WTC11 (cell line): ENCODE data around the gene JADE2.

Source experiments
- CBFB ChIP-seq: sonication (generic); formaldehyde crosslinking; IDR thresholded peaks from 2 replicates; pipeline ENCODE4 v1.8.1; 2022; ENCODE audit warnings: mild to moderate bottlenecking, low read depth, missing genetic modification reagents
- CREM ChIP-seq: sonication (generic); formaldehyde crosslinking; IDR thresholded peaks from 2 replicates; pipeline ENCODE4 v1.8.1; 2022; ENCODE audit warnings: mild to moderate bottlenecking, missing genetic modification reagents, moderate library complexity
- MAX ChIP-seq: sonication (generic); formaldehyde crosslinking; IDR thresholded peaks from 2 replicates; pipeline ENCODE4 v1.8.0; 2022; ENCODE audit warnings: mild to moderate bottlenecking, missing genetic modification reagents
- NFYB ChIP-seq: sonication (generic); formaldehyde crosslinking; conservative IDR thresholded peaks from 2 replicates; pipeline ENCODE4 v1.8.0; 2022; ENCODE audit warnings: low read depth, missing genetic modification reagents
- NR1H2 ChIP-seq: sonication (generic); formaldehyde crosslinking; IDR thresholded peaks from 2 replicates; pipeline ENCODE4 v1.9.0; 2021; ENCODE audit warnings: mild to moderate bottlenecking, moderate library complexity, missing genetic modification reagents
- USF1 ChIP-seq: sonication (generic); formaldehyde crosslinking; IDR thresholded peaks from 2 replicates; pipeline ENCODE4 v1.8.0; 2022; ENCODE audit warnings: mild to moderate bottlenecking, missing genetic modification reagents
- TF ChIP-seq, protein P1 (sequence below): fragments of 200-600 bp; IDR thresholded peaks from 2 replicates; pipeline ENCODE4 v1.8.0; 2022; ENCODE audit warnings: antibody characterized with exemption
- TF ChIP-seq, protein P2 (sequence below): fragments of 250-450 bp; sonication (Bioruptor Pico); IDR thresholded peaks from 2 replicates; pipeline ENCODE4 v2.1.2; 2022; ENCODE audit warnings: mild to moderate bottlenecking, moderate library complexity

DNA sequence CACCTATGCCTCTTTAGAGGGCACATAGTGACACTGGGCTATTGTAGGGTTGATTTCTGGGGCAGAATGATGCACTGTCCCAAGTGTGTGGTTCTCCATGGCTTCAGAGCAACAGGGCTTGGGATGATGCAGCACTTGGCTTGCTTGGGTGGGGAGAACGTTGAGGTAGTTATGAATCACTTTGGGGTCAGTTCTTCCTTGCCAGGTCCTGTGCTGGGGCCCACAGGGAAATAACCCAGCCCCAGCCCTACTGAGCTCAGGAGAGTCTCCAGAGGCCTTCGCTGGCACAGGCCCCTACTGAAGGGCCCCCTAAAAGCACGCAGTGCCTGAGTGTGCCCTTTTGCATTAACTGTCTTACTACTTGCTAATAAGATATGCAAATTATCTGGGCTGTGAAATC, 24.2 kb downstream of the JADE2 start:
- TF ChIP-seq USF1 = no peak
- no peak for TF ChIP-seq NR1H2
- TF ChIP-seq, protein P1, sequence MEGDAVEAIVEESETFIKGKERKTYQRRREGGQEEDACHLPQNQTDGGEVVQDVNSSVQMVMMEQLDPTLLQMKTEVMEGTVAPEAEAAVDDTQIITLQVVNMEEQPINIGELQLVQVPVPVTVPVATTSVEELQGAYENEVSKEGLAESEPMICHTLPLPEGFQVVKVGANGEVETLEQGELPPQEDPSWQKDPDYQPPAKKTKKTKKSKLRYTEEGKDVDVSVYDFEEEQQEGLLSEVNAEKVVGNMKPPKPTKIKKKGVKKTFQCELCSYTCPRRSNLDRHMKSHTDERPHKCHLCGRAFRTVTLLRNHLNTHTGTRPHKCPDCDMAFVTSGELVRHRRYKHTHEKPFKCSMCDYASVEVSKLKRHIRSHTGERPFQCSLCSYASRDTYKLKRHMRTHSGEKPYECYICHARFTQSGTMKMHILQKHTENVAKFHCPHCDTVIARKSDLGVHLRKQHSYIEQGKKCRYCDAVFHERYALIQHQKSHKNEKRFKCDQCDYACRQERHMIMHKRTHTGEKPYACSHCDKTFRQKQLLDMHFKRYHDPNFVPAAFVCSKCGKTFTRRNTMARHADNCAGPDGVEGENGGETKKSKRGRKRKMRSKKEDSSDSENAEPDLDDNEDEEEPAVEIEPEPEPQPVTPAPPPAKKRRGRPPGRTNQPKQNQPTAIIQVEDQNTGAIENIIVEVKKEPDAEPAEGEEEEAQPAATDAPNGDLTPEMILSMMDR = no peak
- TF ChIP-seq CREM (CRISPR knock-in tag) = no peak
- TF ChIP-seq CBFB (CRISPR knock-in tag) = no peak
- TF ChIP-seq MAX (CRISPR knock-in tag) = no peak
- TF ChIP-seq NFYB (CRISPR knock-in tag) = no peak
- TF ChIP-seq, protein P2, sequence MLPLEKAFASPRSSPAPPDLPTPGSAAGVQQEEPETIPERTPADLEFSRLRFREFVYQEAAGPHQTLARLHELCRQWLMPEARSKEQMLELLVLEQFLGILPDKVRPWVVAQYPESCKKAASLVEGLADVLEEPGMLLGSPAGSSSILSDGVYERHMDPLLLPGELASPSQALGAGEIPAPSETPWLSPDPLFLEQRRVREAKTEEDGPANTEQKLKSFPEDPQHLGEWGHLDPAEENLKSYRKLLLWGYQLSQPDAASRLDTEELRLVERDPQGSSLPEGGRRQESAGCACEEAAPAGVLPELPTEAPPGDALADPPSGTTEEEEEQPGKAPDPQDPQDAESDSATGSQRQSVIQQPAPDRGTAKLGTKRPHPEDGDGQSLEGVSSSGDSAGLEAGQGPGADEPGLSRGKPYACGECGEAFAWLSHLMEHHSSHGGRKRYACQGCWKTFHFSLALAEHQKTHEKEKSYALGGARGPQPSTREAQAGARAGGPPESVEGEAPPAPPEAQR (CRISPR knock-in tag) = no peak
